HUES64 (cell line): ENCODE results near the gene CFAP251.
A peak's percentile ranks its signal among the peaks of the same experiment; 100 is the strongest.

Source experiments
- H3K27ac ChIP-seq: 2 replicates; pipeline ENCODE4 v1.7.0; 2013; ENCODE audit warnings: low read depth, low read length, inconsistent platforms
- H3K27me3 ChIP-seq: 2 replicates; pipeline ENCODE4 v1.6.1; 2013; ENCODE audit warnings: mild to moderate bottlenecking, low read length; ENCODE audit not compliant: insufficient read depth
- H3K36me3 ChIP-seq: 2 replicates; pipeline ENCODE4 v1.6.1; 2013; ENCODE audit warnings: mild to moderate bottlenecking, low read length; ENCODE audit not compliant: insufficient read depth
- H3K4me1 ChIP-seq: 2 replicates; pipeline ENCODE4 v1.6.1; 2013; ENCODE audit warnings: mild to moderate bottlenecking, low read length, moderate library complexity; ENCODE audit not compliant: insufficient read depth
- H3K4me3 ChIP-seq: 2 replicates; pipeline ENCODE4 v1.5.1; 2013; ENCODE audit warnings: mild to moderate bottlenecking, low read length, moderate library complexity
- H3K9ac ChIP-seq: 2 replicates; pipeline ENCODE4 v1.6.1; 2013; ENCODE audit warnings: mild to moderate bottlenecking, low read depth, low read length
- H3K9me3 ChIP-seq: 2 replicates; pipeline ENCODE4 v1.6.1; 2013; ENCODE audit warnings: low read depth, low read length; ENCODE audit not compliant: insufficient read depth
- WGBS: fragments of 150-250, 120-280 bp; methylation state at CpG from one replicate; pipeline ENCODE4 v1.1.7; 2013; ENCODE audit warnings: missing lambda C conversion rate; 5-methylcytosine and 5-hydroxymethylcytosine counted together

CFAP251 gene

DNA sequence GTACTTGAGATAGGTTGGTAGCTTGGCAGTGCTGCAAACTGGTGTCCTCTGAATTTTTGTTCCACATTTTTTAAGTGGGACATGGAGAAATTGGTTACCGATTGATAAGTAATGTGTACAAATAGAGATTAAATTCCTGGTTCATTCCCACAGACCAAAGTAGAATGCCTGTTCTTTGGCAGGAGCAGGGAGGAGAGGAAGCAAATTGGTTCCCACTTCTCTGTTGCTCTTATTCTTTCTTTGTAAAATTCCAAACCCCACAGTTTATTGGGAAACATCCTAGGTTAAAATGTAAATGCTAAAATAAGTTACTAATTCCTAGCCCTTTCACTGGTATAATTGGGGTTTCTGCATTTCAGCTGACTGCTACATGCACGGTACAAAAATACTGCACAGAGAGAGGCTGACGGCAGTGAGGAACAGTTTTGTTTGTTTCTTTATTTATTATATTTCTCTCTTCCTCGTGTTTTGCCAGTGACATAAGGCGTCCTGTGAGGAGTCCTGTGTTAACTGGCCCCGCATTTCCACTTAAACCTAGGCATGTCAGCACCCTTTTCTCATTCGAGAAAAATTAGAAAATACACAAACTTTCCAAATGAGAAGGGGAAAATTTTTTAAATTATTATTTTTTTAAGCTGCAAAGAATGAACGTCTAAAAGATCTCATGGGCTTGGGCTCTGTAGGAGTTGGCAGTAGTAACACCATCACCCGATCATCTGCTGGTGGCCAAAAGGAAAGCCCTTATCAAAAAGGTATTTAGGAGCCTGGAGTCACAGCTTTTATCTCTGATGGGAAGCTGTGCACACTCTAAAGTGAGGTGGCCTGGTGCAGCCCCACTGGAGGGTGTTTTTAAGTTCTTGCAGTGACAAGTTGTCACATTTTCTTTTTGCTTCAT lies 77.9 kb downstream of the CFAP251 start:
- no peaks in the 10 kb centered on the region for H3K36me3 ChIP-seq
- no peak overlapping the region for H3K4me3 ChIP-seq
- no peak overlapping the region for H3K27ac ChIP-seq
- WGBS, result 88% methylated on average over 7 of the region's 9 CpGs
- no peaks in the 10 kb centered on the region for H3K27me3 ChIP-seq
- no peaks in the 10 kb centered on the region; the same call in 1 of the 2 replicates for H3K9me3 ChIP-seq
- H3K9ac ChIP-seq, result no peak overlapping the region
- H3K4me1 ChIP-seq, result no peaks in the 10 kb centered on the region

DNA sequence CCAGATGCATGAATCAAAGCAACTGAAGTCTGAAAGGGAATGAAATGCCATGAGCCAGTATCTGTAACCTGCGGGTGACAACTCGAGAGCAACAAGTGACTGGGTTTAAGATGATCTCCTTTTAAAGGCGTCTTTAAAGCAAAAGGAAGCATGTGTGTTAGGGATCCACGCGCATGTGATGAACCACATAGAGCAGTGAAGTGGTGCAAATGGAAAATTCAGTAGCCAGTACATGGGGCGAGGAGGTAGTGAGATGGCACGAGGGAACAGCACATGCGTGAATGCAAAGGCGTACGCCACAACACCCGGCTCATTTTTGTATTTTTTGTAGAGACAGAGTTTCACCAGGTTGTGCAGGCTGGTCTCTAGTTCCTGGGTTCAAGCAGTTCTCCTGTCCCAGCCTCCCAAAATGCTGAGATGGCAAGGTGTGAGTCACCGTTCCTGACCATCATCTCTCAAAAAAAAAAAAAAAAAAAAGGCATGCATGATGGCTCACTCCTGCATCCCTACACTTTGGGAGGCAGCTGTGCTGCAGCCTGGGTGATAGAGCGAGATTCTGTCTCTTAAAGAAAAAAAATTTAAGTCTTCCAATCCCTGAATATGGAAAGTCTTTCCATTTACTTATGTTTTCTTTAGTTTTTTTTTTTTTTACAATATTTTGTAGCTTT lies 78.7 kb downstream of the CFAP251 start:
- Histone ChIP-seq H3K4me3 (no peak overlapping the region), H3K9ac (no peak overlapping the region), H3K4me1 (no peaks in the 10 kb centered on the region), H3K27ac (no peak overlapping the region), H3K9me3 (no peaks in the 10 kb centered on the region; the same call in 1 of the 2 replicates), H3K36me3 (no peaks in the 10 kb centered on the region), H3K27me3 (no peaks in the 10 kb centered on the region)
- WGBS, result 88% methylated on average over 13 of the region's 13 CpGs

DNA sequence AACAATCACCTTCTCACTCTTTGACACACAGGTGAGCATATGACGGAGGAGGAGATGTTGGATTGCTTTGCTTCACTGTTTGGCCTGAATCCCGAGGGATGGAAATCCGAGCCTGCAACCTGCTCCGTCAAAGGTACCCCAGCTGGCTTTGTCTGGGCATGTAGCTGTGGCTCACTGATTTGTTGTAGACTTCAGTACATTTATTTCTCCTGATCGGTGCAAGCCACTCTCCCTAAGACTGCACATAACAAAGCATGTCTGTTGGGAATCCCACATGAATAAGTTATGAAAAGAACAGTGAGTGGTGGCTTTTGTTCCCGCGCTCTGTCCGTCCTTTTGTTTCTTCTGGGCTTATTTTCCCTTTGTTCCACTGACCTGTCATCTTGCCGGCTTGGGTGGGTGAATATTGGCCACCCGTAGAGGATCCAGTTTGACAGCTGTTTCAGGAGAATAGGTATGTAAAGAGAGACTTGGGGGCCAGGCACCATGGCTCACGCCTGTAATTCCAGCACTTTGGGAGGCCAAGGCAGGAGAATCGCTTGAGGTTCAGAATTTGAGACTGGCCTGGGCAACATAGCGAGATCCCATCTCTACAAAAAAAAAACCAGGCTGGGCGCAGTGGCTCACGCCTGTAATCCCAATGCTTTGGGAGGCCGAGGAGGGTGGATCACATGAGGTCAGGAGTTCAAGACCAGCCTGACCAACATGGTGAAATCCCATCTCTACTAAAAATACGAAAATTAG lies 83.2 kb downstream of the CFAP251 start:
- no peaks in the 10 kb centered on the region for H3K27me3 ChIP-seq
- no peak overlapping the region for H3K9ac ChIP-seq
- no peaks in the 10 kb centered on the region for H3K9me3 ChIP-seq
- H3K27ac ChIP-seq, result peak overlapping the region; percentile 31; the same call in 1 of the 2 replicates
- no peaks in the 10 kb centered on the region for H3K36me3 ChIP-seq
- 71% methylated on average over 17 of the region's 17 CpGs for WGBS
- no peaks in the 10 kb centered on the region for H3K4me1 ChIP-seq
- no peak overlapping the region for H3K4me3 ChIP-seq

DNA sequence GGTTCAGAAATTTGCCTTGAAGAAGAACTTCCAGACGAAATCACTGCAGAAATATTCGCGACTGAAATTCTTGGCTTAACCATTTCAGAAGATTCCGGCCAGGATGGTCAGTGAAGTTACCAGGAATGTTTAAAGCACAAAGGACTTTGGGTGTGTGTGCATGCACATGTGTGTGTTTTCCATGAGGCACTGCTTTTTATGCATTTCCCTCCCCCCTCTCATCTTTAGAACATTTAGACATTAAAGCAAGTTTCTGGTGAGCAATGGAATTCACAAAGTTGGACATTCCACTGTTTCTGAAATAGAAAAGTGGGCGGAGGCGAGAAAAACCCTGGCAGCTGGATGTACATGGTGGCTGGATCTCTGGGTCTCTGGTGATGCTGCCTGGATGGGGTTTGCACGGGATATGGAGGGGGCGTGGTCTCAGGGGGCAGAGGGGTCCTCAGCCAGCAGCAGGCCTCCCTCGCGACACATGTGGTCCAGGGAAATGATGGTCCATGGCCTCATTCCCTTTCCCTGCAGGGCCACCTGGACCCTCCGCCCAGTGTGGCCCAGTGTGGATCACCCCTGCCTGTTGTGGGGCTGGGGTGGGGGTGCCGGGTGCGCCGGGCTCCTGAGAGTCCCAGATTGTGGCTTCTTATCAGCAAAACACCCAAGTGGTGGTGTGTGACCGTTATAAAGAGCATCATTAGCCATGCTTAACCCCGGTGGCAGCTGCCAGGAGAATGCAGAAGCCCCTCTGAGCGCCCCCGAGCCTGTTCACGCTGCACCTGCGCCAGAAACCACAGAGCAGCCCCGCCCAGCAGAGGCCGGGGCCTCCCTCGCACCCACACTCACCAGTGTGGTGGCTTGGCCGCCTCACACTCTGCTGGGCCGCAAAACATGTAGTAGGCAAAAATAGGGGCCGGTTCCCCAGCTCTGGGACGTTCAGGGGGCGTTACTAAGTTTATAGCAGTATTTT lies 85.5 kb downstream of the CFAP251 start:
- Histone ChIP-seq H3K9me3 (no peaks in the 10 kb centered on the region), H3K4me3 (no peak overlapping the region), H3K27me3 (no peaks in the 10 kb centered on the region), H3K36me3 (no peaks in the 10 kb centered on the region), H3K4me1 (no peaks in the 10 kb centered on the region), H3K27ac (no peak overlapping the region), H3K9ac (no peak overlapping the region)
- WGBS, result 90% methylated on average over 28 of the region's 28 CpGs

DNA sequence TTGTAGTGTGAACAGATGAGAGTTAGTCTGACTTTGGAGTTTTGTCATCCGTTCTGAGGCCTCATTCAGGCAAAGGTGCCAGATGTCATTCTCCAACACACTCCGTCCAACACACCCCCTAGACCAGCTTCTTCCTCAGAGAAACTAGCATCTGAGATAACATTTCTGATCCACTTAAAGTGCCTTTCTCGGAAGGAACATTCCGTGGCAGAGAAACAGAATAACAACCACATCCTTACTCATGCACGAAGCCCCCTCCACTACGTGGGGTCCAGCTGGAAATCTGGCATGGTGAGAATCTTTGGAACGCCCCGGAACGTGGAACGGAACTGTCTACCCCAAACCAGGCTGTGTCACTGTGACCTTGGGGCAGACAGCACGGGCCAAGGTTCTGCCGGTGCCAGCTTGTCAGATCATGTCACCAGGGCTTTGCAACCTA lies 86.3 kb downstream of the CFAP251 start:
- Histone ChIP-seq H3K27ac (no peak overlapping the region), H3K4me1 (no peaks in the 10 kb centered on the region), H3K4me3 (no peak overlapping the region), H3K27me3 (no peaks in the 10 kb centered on the region), H3K9ac (no peak overlapping the region), H3K36me3 (no peaks in the 10 kb centered on the region), H3K9me3 (no peaks in the 10 kb centered on the region)
- 95% methylated on average over 12 of the region's 12 CpGs for WGBS

DNA sequence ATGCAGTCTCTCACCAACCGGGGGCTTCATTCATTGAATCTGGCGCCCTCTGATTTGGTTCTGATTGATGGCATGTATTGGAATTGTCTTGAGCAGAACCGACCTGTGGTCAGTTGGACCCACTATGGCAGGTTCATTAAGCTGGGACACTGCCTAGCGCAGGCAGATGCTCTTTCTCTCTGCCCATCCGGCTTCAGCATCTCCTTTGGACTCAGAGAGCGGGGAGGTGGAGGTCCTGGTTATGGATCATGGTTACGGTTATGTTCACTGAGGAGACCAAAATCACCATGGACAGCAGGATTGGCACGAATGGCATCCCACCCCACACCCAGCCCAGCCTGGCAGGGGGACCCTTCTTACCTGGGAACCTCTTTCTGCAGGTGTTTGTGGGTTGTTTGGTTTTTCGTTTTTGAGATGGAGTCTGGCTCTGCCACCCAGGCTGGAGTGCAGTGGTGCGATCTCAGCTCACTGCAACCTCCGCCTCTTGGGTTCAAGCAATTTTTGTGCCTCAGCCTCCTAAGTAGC lies 86.9 kb downstream of the CFAP251 start:
- no peaks in the 10 kb centered on the region for H3K27me3 ChIP-seq
- H3K4me1 ChIP-seq, result no peaks in the 10 kb centered on the region
- no peak overlapping the region for H3K27ac ChIP-seq
- no peaks in the 10 kb centered on the region for H3K36me3 ChIP-seq
- no peak overlapping the region for H3K4me3 ChIP-seq
- no peaks in the 10 kb centered on the region for H3K9me3 ChIP-seq
- 92% methylated on average over 11 of the region's 11 CpGs for WGBS
- H3K9ac ChIP-seq, result no peak overlapping the region

DNA sequence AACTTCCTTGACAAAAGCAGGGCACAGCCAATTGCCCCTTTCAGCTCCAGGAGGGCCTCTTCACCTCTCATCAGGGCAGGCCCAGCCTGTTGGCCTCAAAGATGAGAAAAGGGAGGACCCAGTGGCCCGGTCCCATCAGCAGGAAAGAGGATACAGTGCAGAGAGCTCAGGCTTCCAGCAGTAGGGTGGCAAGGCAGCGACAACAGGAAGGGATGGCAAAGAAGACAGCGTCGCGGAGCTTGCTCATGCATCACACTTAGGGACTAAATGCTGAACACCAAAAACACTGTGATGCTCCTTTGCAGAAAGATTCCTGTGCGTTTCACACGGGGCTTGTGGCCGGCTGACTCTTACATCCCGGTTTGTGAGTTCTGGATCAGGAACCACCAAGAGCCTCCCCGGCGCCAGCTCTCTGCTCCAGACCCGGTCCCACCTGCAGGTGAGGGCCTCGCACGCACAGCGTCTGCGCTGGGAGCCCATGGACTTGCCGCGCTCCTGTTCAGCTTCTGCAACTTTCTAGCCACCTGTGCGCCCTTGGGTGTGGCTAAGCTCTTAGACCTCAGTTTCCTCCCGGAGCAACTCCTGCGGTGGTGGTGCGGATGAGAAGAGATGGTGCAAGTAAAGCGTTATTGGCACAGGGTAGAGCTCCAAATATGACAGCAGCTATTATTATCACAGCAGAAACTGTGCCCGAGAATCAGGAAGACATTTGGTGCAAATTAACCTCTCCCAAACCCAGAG lies 88.0 kb downstream of the CFAP251 start:
- no peaks in the 10 kb centered on the region for H3K36me3 ChIP-seq
- H3K9me3 ChIP-seq, result no peaks in the 10 kb centered on the region
- H3K4me3 ChIP-seq, result no peak overlapping the region
- no peak overlapping the region for H3K27ac ChIP-seq
- WGBS, result 93% methylated on average over 24 of the region's 24 CpGs
- no peaks in the 10 kb centered on the region for H3K4me1 ChIP-seq
- no peak overlapping the region for H3K9ac ChIP-seq
- no peaks in the 10 kb centered on the region for H3K27me3 ChIP-seq

DNA sequence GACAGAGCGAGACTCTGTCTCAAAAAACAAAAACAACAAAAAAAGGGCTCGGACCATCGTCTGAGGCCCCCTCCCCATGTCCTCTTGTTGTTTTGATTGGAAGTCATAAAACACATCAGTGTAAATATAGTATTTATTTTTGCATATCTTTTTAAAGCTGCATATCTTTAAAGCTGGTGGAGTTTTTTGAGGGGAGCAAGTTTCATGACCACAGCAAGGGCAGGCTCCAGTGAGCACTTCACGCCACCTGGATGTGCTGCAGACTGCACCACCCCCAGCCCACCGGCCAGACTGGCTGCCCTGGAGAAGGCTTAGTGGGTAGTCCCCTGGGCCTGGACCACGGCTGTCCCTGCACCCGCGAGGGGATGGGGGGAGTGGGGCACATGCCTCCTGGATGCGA lies 91.3 kb downstream of the CFAP251 start:
- Histone ChIP-seq H3K27ac (no peak overlapping the region), H3K4me1 (no peaks in the 10 kb centered on the region), H3K9me3 (no peaks in the 10 kb centered on the region), H3K9ac (no peak overlapping the region), H3K27me3 (no peaks in the 10 kb centered on the region), H3K36me3 (no peaks in the 10 kb centered on the region), H3K4me3 (no peak overlapping the region)
- 90% methylated on average over 6 of the region's 9 CpGs for WGBS

DNA sequence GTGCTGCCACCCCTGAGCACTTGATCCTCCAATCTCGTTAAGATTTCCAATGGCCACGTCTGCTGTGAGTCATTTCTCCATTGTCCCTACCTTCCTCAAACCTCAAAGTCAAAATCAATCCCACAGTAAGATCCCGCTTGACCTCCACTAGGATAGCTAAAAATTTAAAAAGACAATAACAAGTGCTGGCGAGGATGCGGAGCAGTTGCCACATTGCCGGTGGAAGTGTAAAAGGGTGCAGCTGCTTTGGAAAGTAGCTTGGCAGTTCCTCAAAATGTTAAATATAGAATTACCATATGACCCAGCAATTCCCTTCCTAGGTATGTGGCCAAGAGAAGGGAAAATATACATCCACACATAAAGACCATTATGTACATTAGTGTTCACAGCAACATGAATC lies 93.8 kb downstream of the CFAP251 start:
- 97% methylated on average over 6 of the region's 6 CpGs for WGBS
- Histone ChIP-seq H3K4me3 (no peak overlapping the region), H3K27me3 (no peaks in the 10 kb centered on the region), H3K27ac (no peak overlapping the region), H3K9me3 (no peaks in the 10 kb centered on the region), H3K9ac (no peak overlapping the region), H3K4me1 (no peaks in the 10 kb centered on the region), H3K36me3 (no peaks in the 10 kb centered on the region)

DNA sequence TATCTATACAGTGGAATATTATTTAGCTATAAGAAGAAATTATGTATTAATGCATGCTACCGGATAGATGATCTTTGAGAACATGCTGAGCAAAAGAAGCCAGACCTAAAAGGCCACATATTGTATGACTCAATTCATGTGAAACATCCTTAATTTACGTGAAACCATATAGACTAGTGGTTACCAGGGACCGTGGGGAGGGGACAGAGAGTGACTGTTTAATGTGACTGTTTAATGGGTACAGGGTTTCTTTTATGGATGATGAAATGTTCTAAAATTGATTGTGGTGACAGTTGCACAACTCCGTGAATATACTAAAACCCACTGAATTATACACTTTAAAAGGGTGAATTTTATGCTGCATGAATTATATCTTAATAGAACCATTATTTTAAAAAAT lies 94.7 kb downstream of the CFAP251 start:
- H3K27me3 ChIP-seq, result no peaks in the 10 kb centered on the region
- H3K36me3 ChIP-seq, result no peaks in the 10 kb centered on the region
- H3K9ac ChIP-seq, result no peak overlapping the region
- H3K4me1 ChIP-seq, result no peaks in the 10 kb centered on the region
- no peaks in the 10 kb centered on the region for H3K9me3 ChIP-seq
- 94% methylated on average over 3 of the region's 4 CpGs for WGBS
- no peak overlapping the region for H3K4me3 ChIP-seq
- no peak overlapping the region for H3K27ac ChIP-seq
